NCI-H2227 (cell line): ENCODE results near the gene PDSS2.

Experiments used
- DNase-seq: peaks from one replicate; lab custom pipeline; 2025; ENCODE audit not compliant: unreplicated experiment; lab: John Stamatoyannopoulos, UW

PDSS2 gene

DNA sequence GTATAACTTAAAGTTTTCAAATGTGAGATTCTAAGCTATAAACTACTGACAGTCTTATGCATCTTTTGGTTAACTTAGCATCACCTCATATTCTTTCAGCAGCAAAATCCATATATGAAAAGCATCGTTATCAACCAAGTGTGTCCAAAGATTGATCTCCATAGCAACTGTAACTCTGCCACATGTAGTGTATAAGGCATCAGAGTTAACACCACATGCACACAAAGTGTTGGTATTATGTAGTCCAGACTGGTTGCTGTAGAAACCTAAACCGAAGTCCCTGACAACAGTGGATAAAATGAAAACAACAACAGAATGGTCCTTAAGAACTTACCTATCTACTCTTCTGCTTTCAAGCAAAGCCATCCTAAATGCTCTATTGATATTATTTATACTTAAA lies 39.6 kb downstream of the PDSS2 start:
- DNase-seq = no peak

DNA sequence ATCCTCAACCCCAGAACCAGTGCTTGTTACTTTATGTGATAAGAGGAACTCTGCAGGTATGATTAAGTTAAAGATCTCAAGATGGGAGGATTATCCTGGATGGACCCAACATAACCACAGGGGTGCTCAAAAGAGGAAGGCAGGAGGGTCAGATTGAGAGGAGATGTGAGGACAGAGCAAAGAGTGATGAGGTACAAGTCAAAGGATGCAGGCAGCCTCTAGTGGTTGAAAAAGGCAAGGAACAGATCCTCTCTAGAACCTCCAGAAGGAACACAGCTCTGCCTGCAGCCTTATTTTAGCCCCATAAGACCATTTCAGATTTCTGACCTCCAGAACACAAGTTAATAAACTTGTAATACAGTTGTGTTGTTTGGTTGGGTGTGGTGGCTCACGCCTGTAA lies 41.2 kb downstream of the PDSS2 start:
- DNase-seq = no peak

- DNase-seq = no peak
Observed at GRCh38 chr6:107416145-107416544, 43.2 kb downstream of the PDSS2 start.

GRCh38 chr6:107413966-107414645 lies 45.3 kb downstream of the PDSS2 start:
- DNase-seq = no peak

GRCh38 chr6:107411161-107411560 lies 48.2 kb downstream of the PDSS2 start:
- no peak for DNase-seq

DNA sequence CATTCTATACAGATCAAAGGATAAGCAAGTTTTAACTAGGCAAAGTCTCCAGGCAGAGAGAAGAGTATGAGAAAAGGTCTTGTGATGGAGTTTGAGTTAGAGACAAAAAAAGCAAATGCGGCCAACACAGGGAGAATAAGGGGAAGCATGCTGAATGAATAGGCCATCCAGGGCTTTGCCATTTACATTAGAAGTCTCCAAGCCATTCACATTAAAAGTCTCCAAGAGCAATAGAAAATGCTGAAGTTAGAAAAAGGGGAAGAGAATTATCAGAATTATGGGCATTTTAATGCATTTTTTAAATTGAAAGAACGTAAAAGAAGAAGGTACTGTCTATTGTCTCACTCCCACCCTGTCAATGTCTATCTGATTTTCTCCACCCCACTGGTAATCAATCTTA lies 49.4 kb downstream of the PDSS2 start:
- DNase-seq = no peak

DNA sequence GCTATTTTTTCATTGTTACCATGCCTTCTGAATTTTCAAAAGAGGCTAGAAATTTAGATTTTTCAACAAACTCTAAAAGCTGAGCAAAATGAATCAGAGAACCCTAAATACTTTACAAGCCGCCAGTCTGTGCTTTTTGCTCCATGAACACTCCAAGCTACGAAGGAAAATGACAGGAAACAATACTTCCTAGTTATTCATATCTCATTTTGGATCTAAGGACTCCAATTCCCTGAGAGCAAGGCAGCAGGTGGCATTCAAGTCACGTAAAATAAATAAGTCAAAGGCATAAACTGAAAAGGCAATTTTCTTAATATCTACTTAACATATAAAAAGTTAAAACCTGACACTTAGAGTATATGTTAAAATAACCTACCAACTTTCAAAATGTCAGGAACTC lies 50.6 kb downstream of the PDSS2 start:
- DNase-seq = no peak

DNA sequence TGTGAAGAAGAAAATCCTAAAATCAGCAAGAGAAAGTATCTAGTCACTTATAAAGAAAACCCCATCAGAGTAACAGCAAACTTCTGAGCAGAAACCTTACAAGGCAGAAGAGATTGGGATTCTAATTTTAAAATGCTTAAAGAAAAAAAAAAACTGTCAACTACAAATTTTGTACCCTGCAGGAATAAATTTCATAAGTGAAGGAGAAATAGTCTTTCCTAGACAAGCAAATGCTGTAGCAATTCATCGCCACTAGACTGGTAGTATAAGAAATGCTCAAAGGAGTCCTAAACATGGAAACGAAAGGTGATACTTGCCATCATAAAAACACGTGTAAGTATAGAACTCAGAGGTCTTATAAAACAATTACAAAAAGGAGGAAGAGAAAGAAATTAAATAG lies 54.4 kb downstream of the PDSS2 start:
- DNase-seq = no peak

DNA sequence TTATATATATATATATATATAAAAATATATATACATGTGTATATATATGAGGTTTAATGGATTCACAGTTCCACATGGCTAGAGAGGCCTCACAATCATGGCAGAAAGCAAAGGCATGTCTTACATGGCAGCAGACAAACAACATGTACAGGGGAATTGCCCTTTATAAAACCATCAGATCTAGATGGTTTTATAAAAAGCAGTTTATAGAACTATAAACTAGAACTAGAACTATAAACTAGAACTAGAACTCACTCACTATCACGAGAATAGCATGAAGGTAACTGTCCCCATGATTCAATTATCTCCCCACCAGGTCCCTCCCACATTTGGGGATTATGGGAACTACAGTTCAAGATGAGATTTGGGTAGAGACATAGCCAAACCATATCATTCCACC lies 56.8 kb downstream of the PDSS2 start:
- DNase-seq = no peak

DNA sequence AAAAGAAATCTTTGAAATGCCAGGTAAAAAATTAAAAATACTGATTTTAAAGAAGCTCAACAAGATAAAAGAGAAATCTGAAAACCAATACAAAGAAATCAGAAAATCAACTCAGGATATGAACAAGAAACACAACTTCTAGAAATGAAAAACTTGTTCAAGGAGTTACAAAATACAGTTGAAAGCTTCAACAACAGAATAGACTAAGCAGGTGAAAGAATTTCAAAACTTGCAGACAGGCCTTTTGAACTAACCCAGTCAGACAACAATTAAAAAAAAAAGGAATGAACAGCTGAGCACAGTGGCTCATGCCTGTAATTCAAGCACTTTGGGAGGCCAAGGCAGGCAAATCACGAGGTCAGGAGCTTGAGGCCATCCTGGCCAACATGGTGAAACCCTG lies 57.8 kb downstream of the PDSS2 start:
- DNase-seq = peak; percentile 21

DNA sequence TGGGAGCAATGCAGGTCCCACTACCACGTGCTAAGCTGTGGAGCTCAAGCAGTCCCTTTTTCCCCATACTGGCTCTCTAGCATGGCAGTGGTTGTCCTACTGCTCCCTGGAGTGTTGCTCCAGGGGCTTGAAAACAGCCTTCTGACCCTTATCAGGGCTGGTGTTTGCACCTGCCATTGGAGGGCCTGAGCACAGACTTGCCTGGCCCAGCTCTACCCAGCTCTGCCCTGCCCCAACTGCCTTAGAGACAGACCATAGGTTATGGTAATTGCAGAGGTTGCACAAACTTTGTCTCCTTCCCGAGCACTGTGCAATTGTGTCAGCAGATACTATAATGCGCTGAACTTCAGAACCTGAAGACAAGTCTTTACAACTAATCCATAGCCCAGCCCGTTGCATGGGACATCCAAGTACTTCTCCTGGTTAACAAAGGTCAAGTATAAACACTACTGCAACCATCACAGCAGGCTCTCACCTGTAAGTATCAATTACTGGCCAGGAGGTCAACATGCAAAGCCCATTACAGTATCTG lies 58.7 kb downstream of the PDSS2 start:
- no peak for DNase-seq

DNA sequence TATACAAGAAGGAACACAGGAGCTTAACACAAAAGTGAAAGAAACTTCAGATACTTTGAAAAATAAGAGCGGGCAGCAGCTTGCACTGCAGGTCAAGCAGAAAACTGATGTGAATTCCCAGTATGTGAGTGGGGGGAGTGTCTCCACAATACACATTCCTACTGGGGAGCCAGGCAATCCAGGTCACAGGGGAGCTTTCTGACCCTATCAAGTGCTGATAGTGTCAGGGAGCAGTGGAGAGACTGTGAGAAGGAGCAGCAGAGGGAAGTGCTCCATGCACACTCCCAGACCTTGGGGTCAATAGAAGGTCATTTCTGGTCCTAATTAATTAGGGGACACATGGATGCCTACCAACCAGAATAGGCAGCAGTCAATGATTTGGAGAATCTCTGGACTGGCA lies 59.4 kb downstream of the PDSS2 start:
- DNase-seq = no peak

- DNase-seq = no peak
Observed at GRCh38 chr6:107398001-107398400, 61.4 kb downstream of the PDSS2 start.

- no peak for DNase-seq
Observed at GRCh38 chr6:107396211-107396610, 63.2 kb downstream of the PDSS2 start.

DNA sequence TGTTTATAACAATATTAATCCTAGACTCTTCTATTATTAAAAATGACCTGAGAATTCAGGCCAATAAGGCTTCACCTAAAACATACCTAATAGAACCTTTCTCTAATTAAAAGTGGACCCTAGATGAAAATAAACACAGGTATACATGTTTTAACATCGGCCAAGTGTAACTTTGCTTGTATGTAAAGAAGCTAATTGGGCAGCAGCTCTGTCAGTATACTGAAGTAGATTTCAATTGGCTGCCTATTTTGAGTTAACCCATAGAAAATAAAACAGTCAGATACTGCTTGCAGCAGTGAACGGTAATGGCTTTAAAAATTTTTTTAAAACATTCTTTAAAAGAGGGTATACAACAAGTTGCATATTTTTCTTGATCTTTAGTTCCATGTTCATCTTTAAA lies 67.3 kb downstream of the PDSS2 start:
- no peak for DNase-seq

- DNase-seq = no peak
Observed at GRCh38 chr6:107390685-107391435, 68.5 kb downstream of the PDSS2 start.

- no peak for DNase-seq
Observed at GRCh38 chr6:107390056-107390455, 69.3 kb downstream of the PDSS2 start.

- DNase-seq = no peak
Observed at GRCh38 chr6:107386904-107387303, 72.5 kb downstream of the PDSS2 start.

DNA sequence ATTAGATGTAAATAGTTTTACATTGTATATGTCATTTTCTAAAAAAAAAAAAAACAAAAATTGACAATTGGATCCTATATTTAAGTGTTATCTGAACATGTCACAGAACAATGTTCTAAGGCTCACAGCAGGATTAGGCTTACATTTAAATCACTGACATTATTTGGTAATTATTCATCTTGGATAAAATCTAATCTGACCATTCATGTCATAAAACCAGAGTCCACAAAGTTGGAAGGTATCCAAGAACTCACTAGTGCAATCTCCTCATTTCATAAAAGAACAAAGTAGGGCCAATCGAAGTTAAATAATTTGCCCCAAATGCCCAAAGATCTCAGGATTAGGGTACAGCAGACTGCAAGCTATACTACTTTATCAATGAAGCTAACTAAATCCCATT lies 73.0 kb downstream of the PDSS2 start:
- DNase-seq = no peak

DNA sequence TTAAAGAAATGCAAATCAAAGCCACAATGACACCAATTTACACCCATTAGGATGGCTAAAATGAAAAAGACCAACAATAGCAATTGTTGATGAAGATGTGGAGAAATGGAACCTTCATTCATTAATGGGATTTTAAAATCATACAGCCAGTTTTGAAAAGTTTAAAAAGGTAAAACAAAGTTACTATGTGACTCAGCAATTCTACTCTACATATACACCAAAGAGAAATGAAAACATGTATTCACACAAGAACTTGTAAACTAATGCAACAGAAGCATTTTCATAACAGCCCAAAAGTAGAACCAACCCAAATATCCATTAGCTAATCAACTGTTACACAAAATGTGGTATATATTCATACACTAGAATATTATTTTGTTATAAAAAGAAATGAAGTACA lies 75.7 kb downstream of the PDSS2 start:
- DNase-seq = no peak

DNA sequence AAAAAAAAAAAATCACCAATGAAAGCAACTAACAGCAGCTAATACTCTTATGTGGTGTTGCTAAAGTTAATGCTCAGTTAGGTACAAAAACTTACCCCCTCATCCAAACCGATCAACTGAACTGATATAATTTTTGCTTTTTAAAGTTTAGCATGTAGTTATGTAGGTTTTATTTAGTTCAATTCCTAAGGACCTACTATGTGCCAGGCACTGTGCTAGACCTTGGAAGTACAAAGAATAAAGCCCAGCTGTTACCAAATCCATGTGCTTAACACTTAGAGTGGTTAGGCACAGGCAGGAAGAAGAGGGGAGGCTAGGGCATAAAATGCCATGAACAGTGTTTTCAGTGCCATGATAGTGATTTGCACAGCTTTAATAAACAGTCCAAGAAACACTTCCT lies 85.1 kb downstream of the PDSS2 start:
- no peak for DNase-seq

- DNase-seq = no peak
Observed at GRCh38 chr6:107369493-107369892, 89.9 kb downstream of the PDSS2 start.

DNA sequence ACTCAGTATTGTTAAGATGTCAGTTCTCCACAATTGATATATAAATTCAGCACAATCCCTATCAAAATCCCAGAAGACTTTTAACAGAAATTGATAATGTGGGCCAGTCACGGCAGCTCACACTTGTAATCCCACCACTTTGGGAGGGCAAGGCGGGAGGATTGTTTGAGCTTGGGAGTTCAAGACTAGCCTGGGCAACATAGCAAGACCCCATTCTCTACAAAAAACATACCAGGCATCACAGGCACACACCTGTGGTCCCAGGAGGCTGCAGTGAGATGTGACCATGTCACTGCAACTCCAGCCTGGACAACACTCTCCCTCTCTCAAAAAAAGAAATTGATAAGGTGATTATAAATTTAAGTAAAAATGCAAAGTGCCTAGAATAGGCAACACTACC lies 90.9 kb downstream of the PDSS2 start:
- no peak for DNase-seq
